CD4-positive, alpha-beta T cell (primary cell): Measurements from ENCODE around the gene MAGEH1. TPM values are rescaled to one million over a fixed set of nuclear protein-coding genes. Genes with fewer than 3 reads are reported as not detected.
"Not testable (repeated sequence)": the region's sequence is repeated elsewhere in the genome, so short reads cannot be mapped to it uniquely, and the experiment has no call there.

ENCODE experiments used
- ATAC-seq: fragments of 200-7000 bp; cut with Tn5 transposase; one replicate; pipeline ENCODE4 v1.10.0; 2022; ENCODE audit warnings: mild to moderate bottlenecking; ENCODE audit not compliant: poor library complexity
- CTCF ChIA-PET: fragments of 350-600 bp; sonication (Branson Sonifier 250); formaldehyde crosslinking; loops from one replicate; lab custom pipeline; 2021; ENCODE audit warnings: antibody characterized with exemption, inconsistent platforms; lab: Charles Lee
- POLR2A ChIA-PET: fragments of 350-600 bp; sonication (Branson Sonifier 250); formaldehyde crosslinking; loops from one replicate; lab custom pipeline; 2021; ENCODE audit warnings: antibody characterized with exemption, inconsistent platforms; lab: Charles Lee
- DNase-seq, 14 experiments: peaks; one replicate each; pipeline ENCODE4 v3.0.0-alpha.2; 2013 to 2020; ENCODE audit warnings: mixed read lengths in 2 of 14
- H3K27ac ChIP-seq, 2 donors: one replicate each; pipeline versions ENCODE4 v1.5.1 to v1.7.0; 2013; ENCODE audit warnings: low read length in 2 of 2, low read depth in 1 of 2, mild to moderate bottlenecking in 1 of 2
- H3K27me3 ChIP-seq, 2 experiments: 1 replicate in 1 of 2; 2 replicates in 1 of 2; pipeline versions ENCODE4 v1.6.1 to v1.7.0; 2013; ENCODE audit warnings: low read length in 2 of 2, control low read depth in 1 of 2, mild to moderate bottlenecking in 1 of 2, moderate library complexity in 1 of 2; ENCODE audit not compliant: insufficient read depth in 2 of 2, control insufficient read depth in 1 of 2
- H3K36me3 ChIP-seq: one replicate; pipeline ENCODE4 v1.6.1; 2013; ENCODE audit warnings: low read length, control low read depth; ENCODE audit not compliant: insufficient read depth
- H3K4me1 ChIP-seq: one replicate; pipeline ENCODE4 v1.6.1; 2013; ENCODE audit warnings: low read length, control low read depth; ENCODE audit not compliant: insufficient read depth
- H3K4me3 ChIP-seq: one replicate; pipeline ENCODE4 v1.5.1; 2013; ENCODE audit warnings: mild to moderate bottlenecking, low read length, moderate library complexity
- H3K9me3 ChIP-seq, 2 experiments: 1 replicate in 1 of 2; 2 replicates in 1 of 2; pipeline versions ENCODE4 v1.6.1 to v1.7.0; 2013; ENCODE audit warnings: low read length in 2 of 2, mild to moderate bottlenecking in 2 of 2, control low read depth in 1 of 2, moderate library complexity in 1 of 2; ENCODE audit not compliant: control insufficient read depth in 1 of 2, insufficient read depth in 1 of 2
- H3K27ac Mint-ChIP-seq: one replicate; pipeline ENCODE4 v1.8.0; 2020; ENCODE audit warnings: mixed read lengths
- H3K27me3 Mint-ChIP-seq: one replicate; pipeline ENCODE4 v1.8.0; 2021; ENCODE audit warnings: mixed read lengths
- H3K36me3 Mint-ChIP-seq: one replicate; pipeline ENCODE4 v1.8.0; 2021; ENCODE audit warnings: low read depth, mixed read lengths
- H3K4me1 Mint-ChIP-seq: one replicate; pipeline ENCODE4 v1.8.0; 2021; ENCODE audit warnings: low read depth, mixed read lengths
- H3K4me3 Mint-ChIP-seq: one replicate; pipeline ENCODE4 v1.8.0; 2020; ENCODE audit warnings: mild to moderate bottlenecking, mixed read lengths
- H3K9me3 Mint-ChIP-seq: one replicate; pipeline ENCODE4 v1.8.0; 2020; ENCODE audit warnings: mixed read lengths
- intact Hi-C, 2 experiments: fragments of 100-400 bp; cut with DNase I in 1 of 2; cut with micrococcal nuclease in 1 of 2; formaldehyde crosslinking; loops; one replicate each; pipeline versions ENCODE4 v1.15.1 to v1.9.0; 2023 to 2025; cut with DNase I, micrococcal nuclease
- total RNA-seq, 174 experiments: library from RNA in 2 of 174; stranded (reverse) in 2 of 174; gene quantifications; one replicate each; pipeline ENCODE4 v1.2.3 and lab custom pipeline; 2021 to 2026
- TF ChIP-seq, protein P1 (sequence below): fragments of 200-600 bp; IDR thresholded peaks from one replicate; pipeline ENCODE4 v1.8.0; 2022; ENCODE audit warnings: antibody characterized with exemption, mild to moderate bottlenecking

MAGEH1 gene
- total RNA-seq, 2 experiments from 2014 or later: 17.7 to 18.7 TPM

DNA sequence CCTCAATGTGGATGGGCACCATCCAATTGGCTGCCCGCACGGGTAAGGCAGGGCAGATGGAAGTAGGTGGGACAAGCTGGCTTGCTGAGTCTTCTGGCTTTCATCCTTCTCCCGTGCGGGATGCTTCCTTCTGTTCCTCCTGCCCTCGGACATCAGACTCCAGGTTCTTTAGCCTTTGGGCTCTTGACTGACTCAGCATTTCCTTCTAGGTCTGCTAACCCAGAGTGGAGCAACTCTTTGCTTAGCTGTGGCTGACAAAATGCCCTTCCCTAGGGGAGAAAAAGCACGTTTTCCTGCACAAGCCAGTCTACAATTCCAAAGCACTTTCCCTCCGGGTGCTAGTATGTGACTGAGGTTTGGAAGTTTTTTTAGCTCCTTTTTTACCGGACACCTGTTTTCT is 28.0 kb downstream of the MAGEH1 start:
- H3K4me1 ChIP-seq, DNase-seq, H3K4me3 Mint-ChIP-seq, H3K36me3 Mint-ChIP-seq, ATAC-seq, H3K27me3 ChIP-seq, H3K9me3 ChIP-seq, H3K4me3 ChIP-seq, H3K27me3 Mint-ChIP-seq, H3K4me1 Mint-ChIP-seq, H3K36me3 ChIP-seq, H3K27ac Mint-ChIP-seq, CTCF ChIA-PET, H3K9me3 Mint-ChIP-seq, H3K27ac ChIP-seq, intact Hi-C loops: not testable (repeated sequence)
- POLR2A ChIA-PET: interaction anchor here (1.5 kb wide), 1 partner anchor 9 kb away, joined by 6 read pairs; no protein-coding TSS in a partner anchor

DNA sequence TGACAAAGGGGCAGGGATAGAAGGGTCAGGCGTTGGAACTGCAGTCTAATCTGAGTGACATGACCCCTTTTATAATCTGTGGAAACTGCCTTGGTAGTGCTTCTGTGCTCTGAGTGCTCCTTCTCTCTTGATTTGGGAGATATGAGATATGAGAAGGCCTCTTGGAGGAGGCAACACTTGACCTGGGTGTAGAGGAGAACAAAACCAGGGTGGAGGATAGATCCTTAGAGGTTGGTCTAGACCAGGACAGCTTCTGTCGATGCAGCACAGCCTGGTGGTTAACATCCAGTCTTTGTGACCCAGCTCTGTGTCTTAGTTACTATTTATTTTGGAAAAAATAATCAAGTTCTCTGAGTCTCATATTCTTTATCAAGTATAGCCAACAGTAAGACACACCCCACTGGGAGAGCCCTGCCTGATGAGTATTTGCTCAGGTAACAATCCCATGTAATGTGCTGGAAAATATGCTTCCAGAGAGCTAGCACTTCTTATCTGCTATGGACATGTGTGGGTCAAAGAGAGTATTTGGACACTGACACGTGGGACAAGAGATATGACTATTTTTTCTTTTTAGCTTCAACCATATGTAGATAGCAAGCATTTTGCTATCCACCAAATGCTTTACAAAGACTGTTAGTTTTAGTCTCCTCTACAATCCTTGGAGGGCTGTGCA is 28.6 kb downstream of the MAGEH1 start:
- Mint-ChIP-seq H3K27me3 (no peaks in the 10 kb centered on the region), H3K9me3 (no peaks in the 10 kb centered on the region), H3K36me3 (no peaks in the 10 kb centered on the region), H3K4me3 (no peak overlapping the region), H3K4me1 (no peaks in the 10 kb centered on the region), H3K27ac (no peak overlapping the region)
- Histone ChIP-seq H3K36me3 (no peaks in the 10 kb centered on the region), H3K27ac (no peak overlapping the region), H3K9me3 (no peaks in the 10 kb centered on the region), H3K4me3 (no peak overlapping the region), H3K4me1 (no peaks in the 10 kb centered on the region), H3K27me3 (no peaks in the 10 kb centered on the region)
- TF ChIP-seq, protein P1, sequence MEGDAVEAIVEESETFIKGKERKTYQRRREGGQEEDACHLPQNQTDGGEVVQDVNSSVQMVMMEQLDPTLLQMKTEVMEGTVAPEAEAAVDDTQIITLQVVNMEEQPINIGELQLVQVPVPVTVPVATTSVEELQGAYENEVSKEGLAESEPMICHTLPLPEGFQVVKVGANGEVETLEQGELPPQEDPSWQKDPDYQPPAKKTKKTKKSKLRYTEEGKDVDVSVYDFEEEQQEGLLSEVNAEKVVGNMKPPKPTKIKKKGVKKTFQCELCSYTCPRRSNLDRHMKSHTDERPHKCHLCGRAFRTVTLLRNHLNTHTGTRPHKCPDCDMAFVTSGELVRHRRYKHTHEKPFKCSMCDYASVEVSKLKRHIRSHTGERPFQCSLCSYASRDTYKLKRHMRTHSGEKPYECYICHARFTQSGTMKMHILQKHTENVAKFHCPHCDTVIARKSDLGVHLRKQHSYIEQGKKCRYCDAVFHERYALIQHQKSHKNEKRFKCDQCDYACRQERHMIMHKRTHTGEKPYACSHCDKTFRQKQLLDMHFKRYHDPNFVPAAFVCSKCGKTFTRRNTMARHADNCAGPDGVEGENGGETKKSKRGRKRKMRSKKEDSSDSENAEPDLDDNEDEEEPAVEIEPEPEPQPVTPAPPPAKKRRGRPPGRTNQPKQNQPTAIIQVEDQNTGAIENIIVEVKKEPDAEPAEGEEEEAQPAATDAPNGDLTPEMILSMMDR: no peak
- DNase-seq: no peak
- ChIA-PET CTCF (no interaction called here), POLR2A (interaction anchor here (1.5 kb wide), 1 partner anchor 8 kb away, joined by 6 read pairs; no protein-coding TSS in a partner anchor)
- intact Hi-C loops: no loop called here
- ATAC-seq: no peak

DNA sequence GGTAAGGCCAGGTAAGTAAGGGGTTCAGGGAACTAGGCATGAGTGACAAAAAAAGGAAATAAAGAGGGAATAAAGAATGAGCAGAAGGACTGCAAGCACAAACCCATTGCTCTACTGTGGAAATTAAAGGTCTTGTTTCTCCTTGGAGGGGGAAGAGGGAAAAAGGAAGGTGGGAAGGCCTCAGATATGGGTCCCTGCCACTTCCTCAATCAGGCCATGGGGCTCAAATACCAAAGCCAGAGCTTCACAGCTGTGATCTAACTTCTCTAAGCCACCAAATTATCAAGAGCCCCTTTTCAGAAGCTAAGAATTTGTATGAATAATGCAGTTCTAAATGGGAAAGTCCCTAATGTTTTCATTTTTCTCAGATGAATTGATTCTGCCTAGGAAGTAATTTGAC is 33.0 kb downstream of the MAGEH1 start:
- Mint-ChIP-seq H3K27me3 (no peaks in the 10 kb centered on the region), H3K9me3 (no peaks in the 10 kb centered on the region), H3K27ac (no peak overlapping the region), H3K36me3 (peaks cover 7% of the 10 kb centered on the region), H3K4me3 (no peak overlapping the region), H3K4me1 (peaks cover 15% of the 10 kb centered on the region)
- CTCF ChIA-PET: no interaction called here
- H3K27ac ChIP-seq: no peak overlapping the region
- no peaks in the 10 kb centered on the region for H3K9me3 ChIP-seq
- TF ChIP-seq, protein P1: no peak
- H3K4me3 ChIP-seq: no peak overlapping the region
- DNase-seq (no peak), ATAC-seq (no peak)
- POLR2A ChIA-PET: no interaction called here
- intact Hi-C loops: no loop called here
- H3K4me1 ChIP-seq: peaks cover 10% of the 10 kb centered on the region
- H3K27me3 ChIP-seq: no peaks in the 10 kb centered on the region
- H3K36me3 ChIP-seq: no peaks in the 10 kb centered on the region

DNA sequence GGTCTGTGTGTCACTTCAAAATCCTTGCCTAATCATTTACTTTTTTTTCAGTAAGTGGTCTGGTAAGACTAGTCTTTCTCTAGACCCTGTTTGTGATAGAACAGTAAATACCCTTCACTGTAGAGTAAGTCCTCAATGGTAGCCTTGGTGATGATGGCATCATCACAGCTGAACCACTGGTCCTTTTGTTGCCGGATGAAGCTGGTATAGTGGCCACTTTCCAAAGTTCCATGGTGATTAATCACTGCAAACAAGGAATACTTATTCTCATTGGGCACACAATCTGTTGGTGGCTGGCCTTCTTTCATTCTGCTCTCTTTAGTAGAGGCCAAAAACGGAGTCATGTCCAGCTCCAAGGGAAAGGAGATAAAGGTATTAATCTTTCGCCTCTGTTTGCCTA is 34.8 kb downstream of the MAGEH1 start:
- no peak overlapping the region for H3K27ac Mint-ChIP-seq
- no peak overlapping the region for H3K4me3 Mint-ChIP-seq

More for the DNA sequence above, 34.8 kb downstream of the MAGEH1 start:
- Histone ChIP-seq H3K36me3 (no peaks in the 10 kb centered on the region), H3K4me1 (peaks cover 10% of the 10 kb centered on the region), H3K27ac (no peak overlapping the region), H3K27me3 (no peaks in the 10 kb centered on the region), H3K4me3 (no peak overlapping the region), H3K9me3 (no peaks in the 10 kb centered on the region)
- ChIA-PET CTCF (interaction anchor here (1.1 kb wide), 1 partner anchor 762 kb away, joined by 3 read pairs; no protein-coding TSS in a partner anchor), POLR2A (no interaction called here)
- no peak for DNase-seq
- ATAC-seq: no peak
- Mint-ChIP-seq H3K27me3 (no peaks in the 10 kb centered on the region), H3K4me1 (peaks cover 17% of the 10 kb centered on the region), H3K36me3 (peaks cover 7% of the 10 kb centered on the region), H3K9me3 (no peaks in the 10 kb centered on the region)
- TF ChIP-seq, protein P1: no peak
- intact Hi-C loops: no loop called here
